Parathyroid adenoma (tissue), 2 donors: Measurements from ENCODE around the gene PROKR1.

Source experiments
- H2AFZ ChIP-seq: fragments of 300-600 bp; sonication (generic); one replicate; pipeline ENCODE4 v1.7.0; 2017; ENCODE audit warnings: antibody characterized with exemption, mild to moderate bottlenecking
- H3K27ac ChIP-seq: fragments of 300-600 bp; sonication (generic); one replicate; pipeline ENCODE4 v1.7.0; 2017
- H3K27me3 ChIP-seq: fragments of 300-600 bp; sonication (generic); one replicate; pipeline ENCODE4 v1.7.0; 2017; ENCODE audit warnings: low read length; ENCODE audit not compliant: control insufficient read depth, insufficient read depth
- H3K36me3 ChIP-seq: fragments of 300-600 bp; sonication (generic); one replicate; pipeline ENCODE4 v1.7.0; 2017; ENCODE audit warnings: low read length; ENCODE audit not compliant: control insufficient read depth, insufficient read depth
- H3K4me1 ChIP-seq: fragments of 300-600 bp; sonication (generic); one replicate; pipeline ENCODE4 v1.7.0; 2017; ENCODE audit warnings: control low read depth
- H3K4me2 ChIP-seq: fragments of 300-600 bp; sonication (generic); one replicate; pipeline ENCODE4 v1.7.0; 2017; ENCODE audit warnings: low read length
- H3K4me3 ChIP-seq: fragments of 300-600 bp; sonication (generic); one replicate; pipeline ENCODE4 v1.7.0; 2017; ENCODE audit warnings: low read depth, low read length
- H3K79me2 ChIP-seq: fragments of 300-600 bp; sonication (generic); one replicate; pipeline ENCODE4 v1.7.0; 2017; ENCODE audit warnings: control low read depth
- H3K9ac ChIP-seq: fragments of 300-600 bp; sonication (generic); one replicate; pipeline ENCODE4 v1.7.0; 2017; ENCODE audit warnings: mild to moderate bottlenecking
- H3K9me3 ChIP-seq: fragments of 300-600 bp; sonication (generic); one replicate; pipeline ENCODE4 v1.7.0; 2017; ENCODE audit warnings: low read length; ENCODE audit not compliant: control insufficient read depth
- TF ChIP-seq, protein P1 (sequence below): fragments of 300-600 bp; sonication (generic); IDR thresholded peaks from one replicate; pipeline ENCODE4 v1.7.0; 2017; ENCODE audit warnings: antibody characterized with exemption, mild to moderate bottlenecking
- donor health status: primary hyperparathyroidism.

PROKR1 gene

DNA sequence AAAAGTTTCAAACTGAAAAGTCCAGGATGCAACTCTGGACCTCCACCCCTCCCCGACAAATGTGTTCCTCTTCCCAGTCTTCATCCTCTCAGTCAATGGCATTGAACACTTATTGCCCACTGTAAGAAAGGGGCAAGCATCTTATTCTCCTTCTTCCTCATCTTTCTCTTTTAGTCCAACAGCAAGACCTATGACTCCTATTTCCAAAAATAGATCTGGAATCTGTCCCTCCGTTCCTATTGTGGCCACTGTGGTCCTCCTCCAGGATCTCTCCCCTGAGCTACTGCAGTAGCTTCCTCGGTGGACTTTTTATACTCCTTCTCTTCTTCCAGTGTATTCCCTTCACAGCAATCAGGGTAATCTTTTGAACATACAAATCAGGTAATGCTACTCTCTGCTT is 63.3 kb downstream of the PROKR1 start:
- TF ChIP-seq, protein P1, sequence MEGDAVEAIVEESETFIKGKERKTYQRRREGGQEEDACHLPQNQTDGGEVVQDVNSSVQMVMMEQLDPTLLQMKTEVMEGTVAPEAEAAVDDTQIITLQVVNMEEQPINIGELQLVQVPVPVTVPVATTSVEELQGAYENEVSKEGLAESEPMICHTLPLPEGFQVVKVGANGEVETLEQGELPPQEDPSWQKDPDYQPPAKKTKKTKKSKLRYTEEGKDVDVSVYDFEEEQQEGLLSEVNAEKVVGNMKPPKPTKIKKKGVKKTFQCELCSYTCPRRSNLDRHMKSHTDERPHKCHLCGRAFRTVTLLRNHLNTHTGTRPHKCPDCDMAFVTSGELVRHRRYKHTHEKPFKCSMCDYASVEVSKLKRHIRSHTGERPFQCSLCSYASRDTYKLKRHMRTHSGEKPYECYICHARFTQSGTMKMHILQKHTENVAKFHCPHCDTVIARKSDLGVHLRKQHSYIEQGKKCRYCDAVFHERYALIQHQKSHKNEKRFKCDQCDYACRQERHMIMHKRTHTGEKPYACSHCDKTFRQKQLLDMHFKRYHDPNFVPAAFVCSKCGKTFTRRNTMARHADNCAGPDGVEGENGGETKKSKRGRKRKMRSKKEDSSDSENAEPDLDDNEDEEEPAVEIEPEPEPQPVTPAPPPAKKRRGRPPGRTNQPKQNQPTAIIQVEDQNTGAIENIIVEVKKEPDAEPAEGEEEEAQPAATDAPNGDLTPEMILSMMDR, result no peak
- Histone ChIP-seq H3K27me3 (no peaks in the 10 kb centered on the region), H3K4me2 (no peak overlapping the region), H3K36me3 (no peaks in the 10 kb centered on the region), H3K4me3 (no peak overlapping the region), H3K4me1 (no peaks in the 10 kb centered on the region), H3K9ac (no peak overlapping the region), H2AFZ (no peak overlapping the region), H3K79me2 (no peaks in the 10 kb centered on the region), H3K27ac (no peak overlapping the region), H3K9me3 (no peaks in the 10 kb centered on the region)
